Aorta (tissue), 5 donors: Measurements from ENCODE around the gene TMEM119. TPM values are rescaled to one million over a fixed set of nuclear protein-coding genes. Genes with fewer than 3 reads are reported as not detected.

ENCODE experiments used
- ATAC-seq: fragments of 200-7000 bp; cut with Tn5 transposase; one replicate; pipeline ENCODE4 v1.9.1; 2022; ENCODE audit warnings: moderate library complexity; ENCODE audit not compliant: low FRiP score
- DNase-seq, 2 donors: peaks; one replicate each; pipeline ENCODE4 v3.0.0-alpha.2; 2020
- H3K27ac ChIP-seq, 2 donors: one replicate each; pipeline ENCODE4 v1.5.1; 2013; ENCODE audit warnings: low read length in 2 of 2, mild to moderate bottlenecking in 2 of 2, moderate library complexity in 2 of 2, control low read depth in 1 of 2, inconsistent platforms in 1 of 2, low read depth in 1 of 2
- H3K27me3 ChIP-seq, 2 donors: one replicate each; pipeline ENCODE4 v1.6.1; 2013; ENCODE audit warnings: control low read depth in 1 of 2, low read length in 1 of 2, mild to moderate bottlenecking in 1 of 2, moderate library complexity in 1 of 2; ENCODE audit not compliant: insufficient read depth in 2 of 2, control insufficient read depth in 1 of 2
- H3K36me3 ChIP-seq, 2 donors: one replicate each; pipeline ENCODE4 v1.6.1; 2013; ENCODE audit warnings: control low read depth in 1 of 2, low read length in 1 of 2, mild to moderate bottlenecking in 1 of 2; ENCODE audit not compliant: insufficient read depth in 2 of 2, control insufficient read depth in 1 of 2
- H3K4me1 ChIP-seq, 2 donors: one replicate each; pipeline ENCODE4 v1.6.1; 2013; ENCODE audit warnings: low read length in 2 of 2, control low read depth in 1 of 2, mild to moderate bottlenecking in 1 of 2, moderate library complexity in 1 of 2; ENCODE audit not compliant: insufficient read depth in 2 of 2, control insufficient read depth in 1 of 2
- H3K4me3 ChIP-seq, 2 donors: one replicate each; pipeline ENCODE4 v1.5.1; 2013; ENCODE audit warnings: low read length in 2 of 2, control low read depth in 1 of 2, mild to moderate bottlenecking in 1 of 2
- H3K9me3 ChIP-seq: one replicate; pipeline ENCODE4 v1.6.1; 2013; ENCODE audit warnings: mild to moderate bottlenecking, low read length; ENCODE audit not compliant: control insufficient read depth
- WGBS, 2 donors: extraction: QIAGEN DNeasy Blood & Tissue Kit; methylation state at CpG; one replicate each; pipeline ENCODE4 v1.1.7; 2013; 5-methylcytosine and 5-hydroxymethylcytosine counted together
- intact Hi-C, 2 donors: fragments of 100-400 bp; cut with DNase I; formaldehyde crosslinking; loops; one replicate each; pipeline versions ENCODE4 v1.14.2 to v1.15.0; 2022
- polyA plus RNA-seq, 2 donors: library from polyadenylated mRNA; stranded (reverse); fragments of 200-250 nt; gene quantifications; one replicate each; pipeline ENCODE4 v1.2.3, GENCODE V29; 2013
- total RNA-seq, 2 donors: library from RNA; stranded (reverse); fragmentation: NEBNext Ultra II Directional; extraction: Animal tissue kit (Norgen Biotek cat#: 25700); gene quantifications; one replicate each; pipeline ENCODE4 v1.2.1, GENCODE V29; 2021
- donor health status: healthy with polysubstance abuse.
- donor health status: Bipolar disorder and iron deficiency.
- donor health status: DM: no; HTN: no; CAD: no.
- donor health status: DM: no; HTN: no; CAD: no.
- donor health status: DM: yes; HTN: yes; CAD: no.

The TMEM119 gene
- total and polyA plus RNA-seq, 4 donors: 0.26 to 21.1 (median 8.0) TPM

- DNase-seq (no peak), ATAC-seq (no peak)
- no peak overlapping the region for H3K27ac ChIP-seq
- H3K36me3 ChIP-seq: peaks cover 0 to 2% of the 10 kb centered on the region in 2 donors
- H3K27me3 ChIP-seq: no peaks in the 10 kb centered on the region
- intact Hi-C loops: loop anchor here in 1 of 2 donors (10.0 kb wide), 1 partner anchor 302 kb away; no protein-coding TSS in a partner anchor
- H3K4me3 ChIP-seq: no peak overlapping the region
- H3K4me1 ChIP-seq: peaks cover 0 to 4% of the 10 kb centered on the region in 2 donors
- no peaks in the 10 kb centered on the region for H3K9me3 ChIP-seq
- 82% methylated on average over 16 of the region's 16 CpGs for whole genome bisulfite sequencing, 2 donors
Measured at GRCh38 chr12:108642269-108642870, 44.5 kb upstream of the TMEM119 start.

GRCh38 chr12:108641446-108642268 is 43.8 kb upstream of the TMEM119 start:
- DNase-seq: no peak
- Histone ChIP-seq H3K4me1 (peaks cover 0 to 4% of the 10 kb centered on the region in 2 donors), H3K9me3 (no peaks in the 10 kb centered on the region)

GRCh38 chr12:108640802-108641445 is 43.0 kb upstream of the TMEM119 start:
- intact Hi-C loops: loop anchor here in 1 of 2 donors (10.0 kb wide), 1 partner anchor 304 kb away; no protein-coding TSS in a partner anchor
- H3K4me3 ChIP-seq: no peak overlapping the region
- 73 to 76% methylated on average over 10 of the region's 10 CpGs for WGBS, 2 donors

More at GRCh38 chr12:108641446-108642268, 43.8 kb upstream of the TMEM119 start:
- Histone ChIP-seq H3K27me3 (no peaks in the 10 kb centered on the region), H3K4me3 (no peak overlapping the region), H3K36me3 (peaks cover 0 to 2% of the 10 kb centered on the region in 2 donors), H3K27ac (no peak overlapping the region)
- no peak for ATAC-seq
- intact Hi-C loops: loop anchor here in 1 of 2 donors (10.0 kb wide), 1 partner anchor 303 kb away; no protein-coding TSS in a partner anchor
- WGBS, 2 donors: 51 to 59% methylated on average over 9 of the region's 9 CpGs

GRCh38 chr12:108638997-108639822 is 41.3 kb upstream of the TMEM119 start:
- Histone ChIP-seq H3K4me1 (peaks cover 0 to 4% of the 10 kb centered on the region in 2 donors), H3K9me3 (no peaks in the 10 kb centered on the region), H3K4me3 (no peak overlapping the region), H3K27ac (no peak overlapping the region), H3K36me3 (no peaks in the 10 kb centered on the region), H3K27me3 (no peaks in the 10 kb centered on the region)
- 87 to 88% methylated on average over 11 of the region's 11 CpGs for WGBS, 2 donors
- intact Hi-C loops: no loop called here
- DNase-seq (no peak), ATAC-seq (no peak)

More at GRCh38 chr12:108640802-108641445, 43.0 kb upstream of the TMEM119 start:
- ATAC-seq: no peak
- no peak overlapping the region for H3K27ac ChIP-seq
- H3K36me3 ChIP-seq: no peaks in the 10 kb centered on the region
- H3K27me3 ChIP-seq: no peaks in the 10 kb centered on the region
- peaks cover 0 to 4% of the 10 kb centered on the region in 2 donors for H3K4me1 ChIP-seq
- no peak for DNase-seq
- H3K9me3 ChIP-seq: no peaks in the 10 kb centered on the region

GRCh38 chr12:108638141-108638827 is 40.4 kb upstream of the TMEM119 start:
- DNase-seq (peak in 1 of 2 donors; percentile 82), ATAC-seq (peak; percentile 42)
- no peaks in the 10 kb centered on the region for H3K27me3 ChIP-seq
- H3K27ac ChIP-seq: no peak overlapping the region
- peaks cover 0 to 2% of the 10 kb centered on the region in 2 donors for H3K4me1 ChIP-seq
- intact Hi-C loops: no loop called here
- WGBS, 2 donors: 16 to 23% methylated on average over 18 of the region's 18 CpGs
- H3K9me3 ChIP-seq: no peaks in the 10 kb centered on the region
- H3K36me3 ChIP-seq: no peaks in the 10 kb centered on the region
- no peak overlapping the region for H3K4me3 ChIP-seq

- WGBS, 2 donors: 66 to 71% methylated on average over 7 of the region's 7 CpGs
- Histone ChIP-seq H3K9me3 (no peaks in the 10 kb centered on the region), H3K4me3 (no peak overlapping the region), H3K4me1 (peaks cover 0 to 2% of the 10 kb centered on the region in 2 donors), H3K27me3 (no peaks in the 10 kb centered on the region), H3K36me3 (no peaks in the 10 kb centered on the region), H3K27ac (no peak overlapping the region)
- ATAC-seq: no peak
- intact Hi-C loops: no loop called here
- DNase-seq: no peak
Measured at GRCh38 chr12:108637222-108637971, 39.5 kb upstream of the TMEM119 start.

- Histone ChIP-seq H3K4me1 (peaks cover 0 to 2% of the 10 kb centered on the region in 2 donors), H3K27ac (no peak overlapping the region), H3K36me3 (no peaks in the 10 kb centered on the region), H3K9me3 (no peaks in the 10 kb centered on the region), H3K4me3 (no peak overlapping the region), H3K27me3 (no peaks in the 10 kb centered on the region)
- WGBS, 2 donors: 65 to 77% methylated on average over 6 of the region's 6 CpGs
- DNase-seq (no peak), ATAC-seq (no peak)
- intact Hi-C loops: no loop called here
Measured at GRCh38 chr12:108635997-108636808, 38.3 kb upstream of the TMEM119 start.
